ENCODE data around the gene DMPK. TPM values are rescaled to one million over a fixed set of nuclear protein-coding genes. Genes with fewer than 3 reads are reported as not detected.

Gene DMPK
- total and polyA plus RNA-seq, 2 of the 4 experiments (the other 2 are of a cell fraction): 7.9 to 50.7 TPM

DNA sequence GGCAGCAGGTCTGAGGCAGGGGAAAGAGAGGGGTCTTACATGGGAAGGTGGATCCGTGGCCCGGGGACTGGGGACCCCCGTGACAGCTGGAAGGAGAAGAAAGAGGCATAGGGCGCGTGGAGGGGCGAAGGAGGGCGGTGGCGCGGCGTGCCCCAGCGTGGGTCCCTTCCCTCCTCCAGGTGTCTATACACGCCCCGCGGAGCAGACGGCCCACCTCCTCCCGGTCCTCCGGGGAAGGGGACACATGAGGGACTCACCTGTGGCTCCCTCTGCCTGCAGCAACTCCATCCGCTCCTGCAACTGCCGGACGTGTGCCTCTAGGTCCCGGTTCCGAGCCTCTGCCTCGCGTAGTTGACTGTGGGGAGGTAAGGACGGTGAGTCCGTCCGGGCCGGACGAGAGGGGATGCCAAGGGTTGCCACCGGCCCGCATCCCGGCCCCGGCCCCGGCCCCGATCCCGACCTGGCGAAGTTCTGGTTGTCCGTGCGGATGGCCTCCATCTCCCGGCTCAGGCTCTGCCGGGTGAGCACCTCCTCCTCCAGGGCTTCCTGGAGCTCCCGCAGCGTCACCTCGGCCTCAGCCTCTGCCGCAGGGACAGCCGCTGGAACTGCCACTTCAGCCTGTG is 10.9 kb downstream of the DMPK start:
- Histone ChIP-seq H3K4me3 (ENCODE audit: insufficient read depth, low read depth, low read length) (no peak overlapping the region), H4K20me1 (ENCODE audit: insufficient read depth, low read length) (peaks cover 12% of the 10 kb centered on the region), H3K18ac (ENCODE audit: low read depth, low read length) (no peak overlapping the region), H4K8ac (ENCODE audit: low read depth in 2 of 2, low read length in 2 of 2) (no peak overlapping the region), H2AK5ac (ENCODE audit: low read depth, low read length) (no peak overlapping the region), H3K79me1 (ENCODE audit: low read depth in 1 of 2, low read length in 2 of 2) (peaks cover 4 to 9% of the 10 kb centered on the region in 2 experiments; a peak in 2 of 4 replicates), H4K5ac (ENCODE audit: low read depth, low read length) (no peak overlapping the region), H2BK15ac (ENCODE audit: low read depth, low read length) (no peak overlapping the region), H3K56ac (ENCODE audit: extremely low read depth, insufficient read depth, low read length) (no peak overlapping the region), H3K23ac (ENCODE audit: low read depth, low read length) (no peak overlapping the region), H3K27me3 (ENCODE audit: control insufficient read depth, insufficient read depth, low read length) (no peaks in the 10 kb centered on the region), H3K4me2 (ENCODE audit: low read depth, low read length) (no peak overlapping the region), H3K36me3 (ENCODE audit: control insufficient read depth, insufficient read depth, low read length) (peaks cover 12% of the 10 kb centered on the region; the same call in 1 of the 2 replicates), H2BK5ac (ENCODE audit: low read depth, low read length, poor library complexity, severe bottlenecking) (no peak overlapping the region), H2BK120ac (ENCODE audit: low read depth, low read length) (no peak overlapping the region), H2AFZ (replicated peaks; ENCODE audit: low read length, poor library complexity) (peak overlapping the region; percentile 80), H2AK9ac (replicated peaks; ENCODE audit: low read depth, low read length, poor library complexity) (peak overlapping the region; percentile 93), H3K9me1 (ENCODE audit: insufficient read depth, low read length) (no peaks in the 10 kb centered on the region; the same call in 1 of the 2 replicates), H4K91ac (ENCODE audit: insufficient read depth, low read depth, low read length) (no peak overlapping the region), H3K9me3 (ENCODE audit: control insufficient read depth, insufficient read depth, low read length) (no peaks in the 10 kb centered on the region), H3K27ac (ENCODE audit: insufficient read depth, low read length) (no peak overlapping the region), H3K14ac (replicated peaks; ENCODE audit: low read depth, low read length) (no peak overlapping the region), H3K4me1 (ENCODE audit: control insufficient read depth, insufficient read depth, low read length) (peaks cover 6% of the 10 kb centered on the region), H3K9ac (ENCODE audit: low read depth, low read length) (no peak overlapping the region), H2BK20ac (ENCODE audit: low read depth, low read length) (no peak overlapping the region), H3K4ac (ENCODE audit: low read depth, low read length) (no peak overlapping the region)
- no TSS peak for BruUV-seq (replicated peaks)
- ATAC-seq (ENCODE audit: low read depth): no peak
- dilution Hi-C loops (cut with HindIII; ENCODE audit: low sequenced_read_pairs, unreplicated experiment) (no loop called here), intact Hi-C loops (cut with micrococcal nuclease) (no loop called here), in situ Hi-C loops (cut with MboI; ENCODE audit: low sequenced_read_pairs) (no loop called here)
- no peak for DNase-seq
- 86% methylated on average over 26 of the region's 46 CpGs; no CpG with 5 or more reads in 1 of the 2 experiments for WGBS, 2 experiments (ENCODE audit: extremely low coverage in 2 of 2, insufficient read length in 1 of 2)
- ChIA-PET POLR2A (ENCODE audit: unreplicated experiment) (interaction anchor here (0.7 kb wide), 1 partner anchor 11 kb away, joined by 16 read pairs; the partner anchor contains the start of gene DMPK), CTCF (interaction anchor here (1.0 to 3.0 kb wide), 4 partner anchors 11 to 92 kb away, joined by 3 to 24 read pairs (median 5); partner anchors contain the start of gene DMPK)
- no peak for TF ChIP-seq RFX5 (IDR thresholded peaks at IDR 0.05; ENCODE audit: low read depth, low read length)
